HG03103 (cell line): ENCODE results near the gene SEC16A.
A peak's percentile ranks its signal among the peaks of the same experiment; 100 is the strongest.

Source experiments
- ATAC-seq: cut with Tn5 transposase; IDR thresholded peaks from one replicate; pipeline ENCODE4 v1.9.1; 2021; ENCODE audit warnings: low read depth; ENCODE audit not compliant: unreplicated experiment

Gene SEC16A

DNA sequence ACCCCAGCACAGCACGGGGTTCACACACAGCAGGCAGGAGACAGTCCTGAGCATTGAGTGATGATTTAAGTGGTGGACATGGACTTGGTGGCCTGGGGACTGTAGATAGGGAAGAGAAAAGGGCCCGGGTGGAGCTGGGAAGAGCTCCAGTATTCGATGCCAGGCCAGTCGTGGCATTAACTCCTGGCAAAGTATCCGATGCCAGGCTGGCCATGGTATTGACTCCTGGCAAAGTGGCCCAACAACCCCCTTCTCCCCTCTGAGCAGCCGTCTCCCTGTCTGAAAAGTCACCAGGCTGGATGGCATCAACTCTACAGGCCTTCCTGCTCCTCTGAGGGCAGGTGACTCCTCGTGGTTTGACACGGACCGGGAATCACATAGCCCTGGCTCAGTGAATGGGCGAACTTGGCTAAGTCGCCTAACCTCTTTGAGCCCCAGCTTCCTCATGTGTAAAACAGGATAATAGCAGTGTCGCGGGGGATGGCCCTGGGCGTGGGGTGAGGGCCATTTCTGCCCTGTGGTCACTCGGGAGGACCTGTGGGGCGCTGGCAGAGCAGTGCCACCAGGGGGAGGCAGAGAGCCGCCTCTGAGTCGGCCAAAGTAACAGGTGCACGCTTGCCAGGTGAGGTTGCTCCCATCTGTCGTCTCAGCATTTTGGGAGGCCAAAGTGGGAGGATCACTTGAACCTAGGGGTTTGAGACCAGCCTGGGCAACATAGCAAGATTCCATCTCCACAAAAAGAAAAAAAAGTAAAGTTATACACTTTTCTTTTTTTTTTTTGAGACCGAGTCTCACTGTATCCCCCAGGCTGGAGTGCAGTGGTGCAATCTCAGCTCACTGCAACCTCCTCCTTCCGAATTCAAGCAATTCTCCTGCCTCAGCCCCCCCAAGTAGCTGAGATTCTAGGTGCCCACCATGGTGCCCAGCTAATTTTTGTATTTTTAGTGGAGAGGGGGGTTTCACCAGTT is 5.7 kb upstream of the SEC16A start:
- no peak for ATAC-seq

DNA sequence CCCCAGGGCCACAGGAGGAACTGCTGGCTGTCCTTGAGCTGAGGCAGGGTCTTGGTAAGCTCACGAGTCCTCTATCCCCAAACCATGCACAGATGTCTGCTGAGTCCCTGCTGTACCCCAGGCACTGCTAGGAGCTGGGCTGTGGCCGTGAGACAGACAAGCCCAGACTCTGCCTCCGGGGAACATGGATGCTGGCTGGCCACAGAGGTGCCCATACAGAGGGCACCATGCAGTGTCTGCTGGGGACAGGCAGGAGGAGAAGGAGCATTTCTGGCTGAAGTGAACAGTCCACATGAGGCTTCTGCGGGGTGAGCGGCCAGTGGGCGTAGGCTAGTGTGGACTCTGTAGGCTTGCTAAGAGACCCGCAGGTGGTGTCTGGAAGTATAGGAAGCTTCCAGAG is 4.8 kb upstream of the SEC16A start:
- no peak for ATAC-seq

DNA sequence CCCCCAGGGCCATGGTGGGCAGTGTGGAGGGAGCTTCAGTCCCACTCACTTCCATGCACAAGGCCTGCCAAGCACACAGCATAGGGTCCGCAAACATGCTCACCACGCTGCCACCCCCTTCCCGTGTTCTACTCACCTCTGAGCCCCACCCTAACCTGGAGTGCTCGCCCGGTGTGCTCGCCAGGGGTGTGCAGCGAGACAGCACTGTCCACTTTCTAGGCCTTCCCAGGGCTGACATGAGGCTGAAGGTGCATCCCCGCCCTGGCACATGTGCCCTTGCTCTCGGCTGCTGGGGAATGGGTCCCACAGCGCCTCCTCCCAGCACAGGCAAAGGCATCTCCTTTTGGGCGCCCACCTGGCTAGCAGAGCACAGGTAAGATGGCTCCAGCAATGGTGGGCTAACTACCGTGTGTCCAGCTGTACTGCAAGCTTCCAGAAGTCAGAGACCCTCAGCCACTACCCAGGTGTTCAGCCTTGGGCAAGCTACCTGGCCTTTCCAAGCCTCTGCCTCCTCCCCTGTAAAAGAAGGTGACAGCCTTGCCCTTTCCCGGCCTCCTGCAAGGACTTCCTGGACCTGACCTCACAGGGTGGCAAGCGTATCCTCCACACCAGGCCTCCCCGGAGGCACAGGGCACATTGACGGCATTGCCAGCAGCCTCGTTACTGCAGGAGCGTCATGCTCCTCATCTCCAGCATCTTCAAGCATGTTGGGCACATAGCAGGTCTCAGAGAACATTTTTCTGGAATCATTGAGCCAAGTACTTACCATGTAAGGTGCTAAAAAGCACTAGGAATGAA is 4.2 kb upstream of the SEC16A start:
- no peak for ATAC-seq

GRCh38 chr9:136486131-136486530 is 3.3 kb upstream of the SEC16A start:
- ATAC-seq = no peak

DNA sequence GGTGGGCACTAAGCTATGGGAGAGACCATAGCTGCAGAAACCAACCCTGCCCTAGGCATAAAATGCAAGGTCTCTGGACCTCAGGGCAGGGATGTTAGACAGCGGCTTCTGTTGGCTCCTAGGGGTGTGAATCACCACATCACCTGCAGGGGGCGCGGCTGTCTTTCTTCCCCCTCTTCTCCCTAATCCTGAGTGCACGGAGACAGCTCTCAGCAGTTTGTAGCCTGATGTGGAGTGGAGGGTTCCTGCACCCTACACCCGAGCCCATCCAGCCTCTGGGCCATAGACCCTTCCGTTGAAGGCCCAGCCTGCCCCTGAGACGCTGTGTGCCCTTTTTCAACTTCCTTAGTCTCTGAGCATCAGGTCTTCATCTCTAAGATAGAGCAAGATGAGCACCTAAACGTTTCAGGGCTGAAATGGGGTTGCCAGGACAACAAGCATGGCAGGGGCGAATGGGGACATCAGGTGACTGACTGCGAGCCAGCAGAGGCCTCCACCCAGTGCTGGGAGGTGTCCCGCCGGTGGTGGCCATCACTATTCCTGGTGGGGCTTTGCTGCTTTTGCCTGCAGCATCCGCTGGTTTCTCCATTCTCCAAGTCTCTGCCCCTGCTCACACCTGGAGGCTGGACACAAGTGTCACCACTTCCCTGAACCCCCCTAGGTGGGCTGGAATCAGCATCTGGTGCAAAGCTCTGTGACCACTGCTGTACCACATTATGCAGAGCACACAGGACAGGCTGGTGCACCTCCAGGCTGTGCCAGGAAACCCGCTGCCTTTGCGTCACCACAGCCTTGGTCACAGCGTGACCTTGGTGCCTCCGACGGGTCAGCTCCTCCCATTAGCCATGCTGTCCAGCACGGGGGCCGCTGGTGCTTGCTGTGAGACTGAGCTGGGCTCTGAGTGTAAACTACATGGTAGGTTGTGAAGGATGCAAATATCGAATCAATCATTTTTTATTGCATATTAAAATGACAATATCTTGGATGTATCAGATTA is 2.5 kb upstream of the SEC16A start:
- no peak for ATAC-seq

DNA sequence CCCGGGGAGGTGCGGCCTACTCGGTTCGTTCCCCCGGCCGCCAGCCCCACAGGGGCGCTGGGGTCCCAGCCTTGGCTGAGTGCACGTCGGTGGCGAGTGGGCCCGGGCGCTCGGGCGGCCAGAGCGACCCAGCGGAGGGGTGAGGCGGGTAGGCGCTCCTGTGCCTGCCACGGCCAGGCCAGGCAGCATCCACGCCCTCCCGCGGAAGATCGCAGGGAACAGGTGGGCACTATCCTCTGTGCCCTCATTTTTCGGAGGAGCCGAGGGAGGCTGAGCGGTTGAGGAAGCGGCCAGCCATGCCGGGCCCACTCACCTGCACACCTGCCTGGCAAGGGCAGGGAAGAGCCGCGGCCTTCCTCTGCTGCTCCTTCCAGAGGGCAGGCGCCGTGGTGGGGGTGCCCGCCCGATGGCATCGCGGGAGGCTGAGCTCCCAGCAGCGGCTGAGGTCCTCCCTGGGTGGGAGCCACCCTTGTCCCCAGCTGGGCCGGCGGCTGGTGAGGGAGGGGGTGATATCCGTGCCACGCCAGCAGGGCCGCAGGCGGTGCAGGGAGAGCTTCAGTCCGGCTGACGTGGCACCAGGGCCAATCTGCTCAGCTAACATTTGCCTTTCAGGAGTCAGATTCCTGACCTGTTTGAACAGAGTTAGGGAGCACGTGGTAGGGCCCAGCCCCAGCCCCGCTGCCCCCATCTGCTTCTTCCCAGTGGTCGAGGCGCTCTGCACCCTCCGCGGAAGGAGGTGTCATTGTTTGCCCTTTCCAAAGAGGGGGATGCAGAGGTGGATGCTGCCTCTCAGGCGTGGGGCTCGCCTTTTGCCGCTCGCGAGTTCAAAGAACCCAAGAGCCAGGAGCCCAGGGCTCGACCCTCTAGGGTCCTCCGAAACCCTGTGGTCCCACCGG is 1.6 kb upstream of the SEC16A start:
- no peak for ATAC-seq

GRCh38 chr9:136483589-136484152 is 831 bp upstream of the SEC16A start:
- ATAC-seq = peak; percentile 44

GRCh38 chr9:136482046-136482792 is 621 bp downstream of the SEC16A start:
- ATAC-seq = no peak

- no peak for ATAC-seq
Observed at GRCh38 chr9:136481558-136481957, 1.3 kb downstream of the SEC16A start.

GRCh38 chr9:136476369-136477150 is 6.3 kb downstream of the SEC16A start:
- no peak for ATAC-seq

- no peak for ATAC-seq
Observed at GRCh38 chr9:136474974-136475865, 7.6 kb downstream of the SEC16A start.

- ATAC-seq = no peak
Observed at GRCh38 chr9:136474021-136474640, 8.7 kb downstream of the SEC16A start.

DNA sequence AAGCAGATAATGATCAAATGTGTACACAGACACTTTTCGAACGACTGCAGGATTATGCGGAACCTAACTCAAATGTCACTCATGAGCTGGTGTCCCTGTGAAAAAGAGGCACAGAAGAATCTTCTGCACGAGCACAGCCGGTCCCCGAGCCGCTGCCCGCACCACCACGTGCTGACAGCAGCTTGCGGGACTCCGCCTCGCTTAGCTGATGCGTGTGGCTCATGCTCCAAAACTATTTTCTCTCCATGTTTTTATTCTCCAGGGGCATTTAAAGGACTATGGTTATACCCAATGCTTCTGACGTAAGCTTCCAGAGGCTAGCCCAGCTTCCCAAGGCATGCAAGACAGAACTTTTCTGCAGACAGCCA is 9.5 kb downstream of the SEC16A start:
- ATAC-seq = no peak

GRCh38 chr9:136472640-136473353 is 10.0 kb downstream of the SEC16A start:
- no peak for ATAC-seq

- ATAC-seq = no peak
Observed at GRCh38 chr9:136471802-136472487, 10.9 kb downstream of the SEC16A start.
